Calu3 (cell line): Measurements from ENCODE around the gene HSPG2. TPM values are rescaled to one million over a fixed set of nuclear protein-coding genes. Genes with fewer than 3 reads are reported as not detected.

Experiments used
- BruUV-seq: library from RNA; stranded (reverse); fragments of 400-500 nt; replicated peaks from 2 replicates; lab custom pipeline; 2021; lab: Mats Ljungman, UMichigan
- CTCF ChIA-PET: fragments of 300-600 bp; sonication (Branson Sonifier 250); formaldehyde crosslinking; loops from one replicate; lab custom pipeline; 2022; ENCODE audit warnings: antibody characterized with exemption; lab: Charles Lee
- DNase-seq: peaks from one replicate; pipeline ENCODE4 v3.0.0; 2022
- H3K27ac Mint-ChIP-seq: one replicate; pipeline ENCODE4 v1.8.0; 2022; ENCODE audit warnings: mixed read lengths; ENCODE audit not compliant: unreplicated experiment
- H3K27me3 Mint-ChIP-seq: one replicate; pipeline ENCODE4 v1.8.0; 2022; ENCODE audit warnings: mixed read lengths; ENCODE audit not compliant: unreplicated experiment
- H3K36me3 Mint-ChIP-seq: one replicate; pipeline ENCODE4 v1.8.0; 2022; ENCODE audit warnings: mild to moderate bottlenecking, moderate library complexity, mixed read lengths; ENCODE audit not compliant: insufficient read depth, unreplicated experiment
- H3K4me1 Mint-ChIP-seq: one replicate; pipeline ENCODE4 v1.8.0; 2022; ENCODE audit warnings: mild to moderate bottlenecking, low read depth, mixed read lengths; ENCODE audit not compliant: unreplicated experiment
- H3K4me3 Mint-ChIP-seq: one replicate; pipeline ENCODE4 v1.8.0; 2022; ENCODE audit warnings: mild to moderate bottlenecking, low read depth, moderate library complexity, mixed read lengths; ENCODE audit not compliant: unreplicated experiment
- H3K9me3 Mint-ChIP-seq: one replicate; pipeline ENCODE4 v1.8.0; 2022; ENCODE audit warnings: low read depth, mixed read lengths; ENCODE audit not compliant: unreplicated experiment
- intact Hi-C: fragments of 100-400 bp; cut with micrococcal nuclease; formaldehyde crosslinking; loops from one replicate; pipeline ENCODE4 v1.10.0; 2022; ENCODE audit not compliant: unreplicated experiment
- total RNA-seq: library from RNA; stranded (reverse); gene quantifications from 2 replicates; pipeline ENCODE4 v1.2.3, GENCODE V29; 2022
- TF ChIP-seq, protein P1 (sequence below): fragments of 200-600 bp; IDR thresholded peaks from one replicate; pipeline ENCODE4 v1.8.0; 2022; ENCODE audit warnings: antibody characterized with exemption; ENCODE audit not compliant: unreplicated experiment

HSPG2 gene
- total RNA-seq, 1 experiment from 2014 or later = 397 TPM

DNA sequence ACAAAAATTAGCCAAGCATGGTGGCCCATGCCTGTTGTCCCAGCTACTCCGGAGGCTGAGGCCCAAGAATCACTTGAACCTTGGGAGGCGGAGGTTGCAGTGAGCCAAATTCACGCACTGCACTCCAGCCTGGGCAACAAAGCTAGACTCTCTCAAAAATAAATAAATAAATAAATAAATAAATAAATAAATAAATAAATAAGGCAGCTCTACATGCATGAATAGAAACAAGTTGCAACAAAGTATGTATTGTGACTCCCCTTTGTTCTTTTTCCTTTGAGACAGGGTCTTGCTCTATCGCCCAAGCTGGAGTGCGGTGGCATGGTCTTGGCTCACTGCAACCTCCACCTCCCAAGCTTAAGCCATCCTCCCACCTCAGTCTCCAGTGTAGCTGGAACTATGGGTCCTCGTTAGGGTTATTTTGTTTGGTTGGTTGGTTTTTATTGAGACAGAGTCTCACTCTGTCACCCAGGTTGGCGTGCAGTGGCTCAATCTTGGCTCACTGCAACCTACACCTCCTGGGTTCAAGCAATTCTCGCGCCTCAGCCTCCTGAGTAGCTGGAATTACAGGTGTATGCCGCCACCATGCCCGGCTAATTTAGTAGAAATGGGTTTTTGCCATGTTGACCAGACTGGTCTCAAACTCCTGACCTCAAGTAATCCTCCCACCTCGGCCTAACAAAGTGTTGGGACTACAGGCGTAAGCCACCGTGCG lies 162.1 kb downstream of the HSPG2 start:
- CTCF ChIA-PET = interaction anchor here (0.5 kb wide), 1 partner anchor 15 kb away, joined by 3 read pairs; no protein-coding TSS in a partner anchor
- Mint-ChIP-seq H3K4me3 (no peak overlapping the region), H3K36me3 (peaks cover 19% of the 10 kb centered on the region), H3K4me1 (peaks cover 8% of the 10 kb centered on the region), H3K27me3 (no peaks in the 10 kb centered on the region), H3K9me3 (no peaks in the 10 kb centered on the region), H3K27ac (no peak overlapping the region)
- TF ChIP-seq, protein P1, sequence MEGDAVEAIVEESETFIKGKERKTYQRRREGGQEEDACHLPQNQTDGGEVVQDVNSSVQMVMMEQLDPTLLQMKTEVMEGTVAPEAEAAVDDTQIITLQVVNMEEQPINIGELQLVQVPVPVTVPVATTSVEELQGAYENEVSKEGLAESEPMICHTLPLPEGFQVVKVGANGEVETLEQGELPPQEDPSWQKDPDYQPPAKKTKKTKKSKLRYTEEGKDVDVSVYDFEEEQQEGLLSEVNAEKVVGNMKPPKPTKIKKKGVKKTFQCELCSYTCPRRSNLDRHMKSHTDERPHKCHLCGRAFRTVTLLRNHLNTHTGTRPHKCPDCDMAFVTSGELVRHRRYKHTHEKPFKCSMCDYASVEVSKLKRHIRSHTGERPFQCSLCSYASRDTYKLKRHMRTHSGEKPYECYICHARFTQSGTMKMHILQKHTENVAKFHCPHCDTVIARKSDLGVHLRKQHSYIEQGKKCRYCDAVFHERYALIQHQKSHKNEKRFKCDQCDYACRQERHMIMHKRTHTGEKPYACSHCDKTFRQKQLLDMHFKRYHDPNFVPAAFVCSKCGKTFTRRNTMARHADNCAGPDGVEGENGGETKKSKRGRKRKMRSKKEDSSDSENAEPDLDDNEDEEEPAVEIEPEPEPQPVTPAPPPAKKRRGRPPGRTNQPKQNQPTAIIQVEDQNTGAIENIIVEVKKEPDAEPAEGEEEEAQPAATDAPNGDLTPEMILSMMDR = no peak
- intact Hi-C loops = no loop called here
- BruUV-seq = no TSS peak
- DNase-seq = no peak

DNA sequence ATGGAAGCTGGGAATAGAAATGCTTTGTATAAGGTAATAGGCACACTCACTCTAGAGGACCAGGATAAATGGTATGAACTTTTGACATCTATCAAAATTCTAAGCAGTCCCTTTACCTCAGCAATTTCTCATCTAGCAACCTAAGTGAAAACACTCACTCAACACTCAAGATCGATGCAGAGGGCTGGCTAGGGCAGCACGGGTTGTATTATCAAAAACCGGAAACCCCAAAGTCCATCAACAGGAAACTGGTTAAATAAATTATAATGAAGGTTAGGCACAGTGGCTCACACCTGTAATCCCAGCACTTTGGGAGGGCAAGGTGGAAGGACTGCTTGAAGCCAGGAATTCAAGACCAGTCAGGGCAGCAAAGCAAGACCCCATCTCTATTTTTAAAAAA lies 163.5 kb downstream of the HSPG2 start:
- peak overlapping the region; percentile 39 for H3K27ac Mint-ChIP-seq
- peaks cover 14% of the 10 kb centered on the region for H3K4me1 Mint-ChIP-seq
- H3K27me3 Mint-ChIP-seq = no peaks in the 10 kb centered on the region
- TF ChIP-seq, protein P1 = no peak
- DNase-seq = peak; percentile 37
- intact Hi-C loops = no loop called here
- peaks cover 18% of the 10 kb centered on the region for H3K36me3 Mint-ChIP-seq
- no peak overlapping the region for H3K4me3 Mint-ChIP-seq
- CTCF ChIA-PET = no interaction called here
- BruUV-seq = no TSS peak
- no peaks in the 10 kb centered on the region for H3K9me3 Mint-ChIP-seq

Other genes starting within 250 kb of the HSPG2 start
- 56.6 and 62.3 TPM in 2 replicates for gene USP48, start 154.2 kb downstream of the HSPG2 start, total RNA-seq
- 0.12 TPM in 1 of 2 replicates, not detected in the other for gene LDLRAD2, start 125.0 kb downstream of the HSPG2 start, total RNA-seq
- gene CELA3B, start 39.7 kb upstream of the HSPG2 start, total RNA-seq = not detected in 2 replicates
- gene CELA3A, start 64.3 kb upstream of the HSPG2 start, total RNA-seq = not detected in 2 replicates
- gene CDC42, start 115.4 kb upstream of the HSPG2 start, total RNA-seq = 194 and 204 TPM in 2 replicates
- 1.9 and 2.4 TPM in 2 replicates for gene WNT4, start 205.8 kb upstream of the HSPG2 start, total RNA-seq